HG03025 (cell line): ENCODE data around the gene UBE2A.

Experiments
- ATAC-seq: cut with Tn5 transposase; IDR thresholded peaks from one replicate; pipeline ENCODE4 v1.9.1; 2021; ENCODE audit warnings: mild to moderate bottlenecking, moderate library complexity; ENCODE audit not compliant: unreplicated experiment, low FRiP score

The UBE2A gene

GRCh38 chrX:119606280-119607017 is 32.1 kb downstream of the UBE2A start, which contains the start of gene NKRF:
NKRF (minus strand) TSS chrX:119606424.
- ATAC-seq = peak; percentile 72

- ATAC-seq = no peak
These were observed 32.6 kb downstream of the UBE2A start for GRCh38 chrX:119607018-119607389.

GRCh38 chrX:119614776-119615175 is 40.4 kb downstream of the UBE2A start:
- no peak for ATAC-seq

GRCh38 chrX:119617517-119618164 is 43.3 kb downstream of the UBE2A start:
- peak; percentile 58 for ATAC-seq

GRCh38 chrX:119618439-119618838 is 44.1 kb downstream of the UBE2A start:
- ATAC-seq = no peak

- no peak for ATAC-seq
These were observed 48.2 kb downstream of the UBE2A start for GRCh38 chrX:119622356-119623232.

- ATAC-seq = no peak
These were observed 50.1 kb downstream of the UBE2A start for GRCh38 chrX:119624417-119624816.

- ATAC-seq = no peak
These were observed 50.7 kb downstream of the UBE2A start for GRCh38 chrX:119624951-119625668.

- no peak for ATAC-seq
These were observed 51.5 kb downstream of the UBE2A start for GRCh38 chrX:119625843-119626242.
